GM18858 (cell line): ENCODE data around the gene DAZAP1.

ENCODE experiments used
- ATAC-seq: cut with Tn5 transposase; IDR thresholded peaks from one replicate; pipeline ENCODE4 v1.9.1; 2021; ENCODE audit not compliant: unreplicated experiment

The DAZAP1 gene

DNA sequence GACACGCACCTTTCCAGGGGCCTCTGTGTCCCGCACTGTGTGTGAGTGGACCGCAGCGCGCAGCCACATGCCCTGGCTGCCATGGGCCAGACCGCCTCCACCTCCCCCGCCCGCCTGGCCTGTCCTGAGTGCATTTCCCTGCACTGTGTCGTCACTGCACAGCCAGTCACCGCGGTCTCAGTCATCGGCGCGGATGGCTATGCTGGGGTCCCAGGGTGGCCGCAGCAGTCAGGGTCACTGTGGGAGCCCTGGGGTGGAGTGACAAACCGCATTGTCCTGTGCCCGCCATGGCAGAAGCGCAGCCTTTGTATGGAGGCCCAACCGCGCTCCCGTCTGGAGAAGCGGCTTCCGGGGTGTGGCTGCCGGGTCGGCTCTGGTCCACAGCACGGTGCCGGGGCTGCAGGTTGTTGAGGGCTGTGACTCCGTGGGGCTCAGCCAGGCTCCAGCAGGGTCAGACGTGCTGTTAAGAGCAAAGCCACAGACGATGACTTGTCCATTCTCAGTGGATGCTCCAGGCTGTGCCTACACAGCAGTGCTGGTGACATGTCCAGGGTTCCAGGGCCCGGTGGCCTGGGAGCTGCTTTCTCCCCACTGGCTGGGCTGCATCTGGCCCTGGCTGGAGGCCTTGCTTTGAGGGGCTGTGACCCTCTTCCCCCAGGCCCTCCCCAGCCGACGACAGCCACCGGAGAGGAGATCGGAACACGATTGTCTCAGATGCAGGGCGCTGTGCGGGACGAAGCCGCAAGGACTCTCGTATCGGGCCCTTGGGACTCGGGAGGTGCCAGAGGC, 30.0 kb upstream of the DAZAP1 start:
- no peak for ATAC-seq

- no peak for ATAC-seq
These were observed 29.2 kb upstream of the DAZAP1 start for GRCh38 chr19:1377965-1378785.

DNA sequence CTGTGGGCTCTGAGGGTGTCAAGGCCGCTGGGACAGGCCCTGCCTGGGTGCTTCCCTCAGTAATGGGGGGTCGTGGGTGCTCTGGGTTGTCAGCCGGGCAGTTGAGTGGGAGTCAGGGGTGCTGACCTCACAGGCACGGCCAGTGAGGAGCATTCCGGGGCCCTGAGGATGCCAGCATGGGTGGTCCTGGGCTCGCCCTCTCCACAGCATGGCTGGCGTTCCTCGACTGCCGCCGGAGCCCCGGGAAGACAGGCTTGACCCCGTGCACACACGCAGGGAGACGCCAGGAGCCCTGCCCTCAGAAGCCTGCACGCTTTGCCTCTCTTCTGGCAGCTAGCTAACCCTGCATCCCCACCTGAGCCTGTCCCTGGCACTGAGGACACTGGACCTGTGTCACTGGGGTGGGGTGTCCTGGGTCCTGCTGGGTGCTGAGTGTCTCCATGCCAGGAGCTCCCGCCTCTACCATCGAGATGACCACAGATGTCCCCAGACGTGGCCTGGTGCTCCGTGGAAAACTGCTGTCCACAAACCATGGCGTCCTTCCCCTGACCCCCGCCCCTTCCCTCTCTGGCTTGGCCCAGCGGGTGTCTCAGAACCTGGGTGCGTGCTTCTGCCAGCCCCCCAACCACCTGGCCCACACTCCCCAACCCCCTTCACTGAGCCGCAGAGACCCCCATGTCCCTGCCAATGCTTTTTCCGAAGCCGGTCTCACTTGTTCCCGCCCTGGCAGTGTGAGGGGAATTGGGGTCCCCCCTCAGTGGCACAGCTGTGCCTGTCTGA, 28.1 kb upstream of the DAZAP1 start:
- no peak for ATAC-seq

- no peak for ATAC-seq
These were observed 27.4 kb upstream of the DAZAP1 start for GRCh38 chr19:1379961-1380489.

DNA sequence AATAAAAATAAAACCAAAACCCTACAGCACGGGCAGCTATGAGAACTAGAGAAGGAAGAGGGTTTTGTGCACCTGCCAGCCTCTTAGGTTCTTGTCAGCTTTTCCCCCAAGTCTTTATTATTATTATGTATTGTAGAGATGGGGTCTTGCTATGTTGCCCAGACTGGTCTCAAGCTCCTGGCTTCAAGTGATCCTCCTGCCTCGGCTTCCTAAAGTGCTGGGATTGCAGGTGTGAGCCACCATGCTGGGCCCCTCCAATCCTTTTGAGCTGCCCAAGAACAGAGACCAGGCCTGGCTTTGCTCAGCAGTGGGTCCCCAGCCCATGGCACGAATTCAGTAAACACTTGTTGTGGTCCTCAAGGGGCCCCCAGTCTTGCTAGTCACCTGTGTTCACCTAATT, 25.1 kb upstream of the DAZAP1 start:
- ATAC-seq = no peak

- ATAC-seq = no peak
These were observed 24.4 kb upstream of the DAZAP1 start for GRCh38 chr19:1383017-1383311.

- ATAC-seq = peak; percentile 52
These were observed 23.9 kb upstream of the DAZAP1 start, which contains the start of gene NDUFS7 for GRCh38 chr19:1383312-1384084. Gene NDUFS7 (plus strand): TSS chr19:1383907. CDS start chr19:1383927, 20 bp downstream.

DNA sequence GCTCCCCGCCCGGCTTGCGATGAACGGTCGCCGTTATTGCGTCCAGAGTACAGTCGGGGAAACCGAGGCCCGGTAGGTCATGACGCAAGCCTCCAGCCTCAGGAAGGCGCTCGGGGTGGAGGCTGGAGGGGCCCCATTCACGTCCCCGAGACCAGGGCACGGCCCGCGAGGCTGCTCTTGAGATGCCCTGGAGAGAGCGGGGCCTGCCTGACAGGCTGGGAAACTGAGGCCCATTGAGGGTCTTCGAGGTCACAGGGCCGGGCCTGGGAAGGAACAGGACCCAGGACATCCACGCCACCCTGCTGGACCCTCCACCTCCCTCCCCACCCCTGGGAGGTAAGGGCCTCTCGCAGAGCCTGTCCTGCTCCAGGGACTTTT, 23.3 kb upstream of the DAZAP1 start:
- ATAC-seq = no peak

DNA sequence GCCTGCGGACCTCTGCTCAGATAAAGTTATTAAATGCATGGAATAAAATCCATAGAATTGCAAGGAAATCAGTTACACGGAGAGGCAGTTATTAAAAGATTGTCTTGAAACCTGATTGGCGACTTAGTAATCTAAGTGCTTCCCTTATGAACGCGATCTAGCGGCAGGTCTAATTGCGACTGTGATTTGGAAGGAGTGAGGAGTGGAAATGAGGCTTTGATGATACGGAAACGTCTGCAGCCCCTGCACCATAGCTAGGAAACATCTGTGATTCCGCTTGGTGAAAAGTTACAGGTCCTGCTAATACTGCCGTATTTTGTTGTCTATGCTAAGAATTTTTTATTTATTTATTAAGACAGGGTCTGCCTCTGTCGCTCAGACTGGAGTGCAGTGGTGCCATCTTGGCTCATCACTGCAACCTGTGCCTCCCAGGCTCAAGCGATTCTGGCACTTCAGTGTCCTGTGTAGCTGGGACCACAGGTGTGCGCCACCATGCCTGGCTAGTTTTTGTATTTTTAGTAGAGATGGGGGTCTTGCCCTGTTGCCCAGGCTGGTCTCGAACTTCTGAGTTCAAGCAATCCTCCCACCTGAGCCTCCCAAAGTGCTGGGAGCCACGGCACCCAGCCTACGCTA, 22.8 kb upstream of the DAZAP1 start:
- no peak for ATAC-seq

DNA sequence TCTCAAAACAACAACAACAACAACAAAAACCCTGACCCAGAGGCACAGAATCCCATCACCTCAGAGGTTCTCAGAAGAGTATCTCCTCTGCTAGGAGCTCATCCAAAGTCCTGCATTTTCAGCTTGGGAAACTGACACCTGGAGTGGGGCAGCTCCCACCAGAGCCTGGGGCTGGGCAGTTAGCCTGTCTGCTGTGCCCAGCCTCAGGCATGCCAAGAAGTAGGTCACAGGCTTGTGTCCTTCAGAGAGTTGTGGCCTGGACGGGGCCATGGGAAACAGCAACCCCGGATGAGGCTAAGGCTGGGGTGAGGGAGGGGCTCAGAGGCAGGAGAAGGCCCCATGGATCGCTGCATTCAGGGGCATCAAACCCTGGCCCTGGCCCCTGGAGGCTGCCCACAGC, 21.6 kb upstream of the DAZAP1 start:
- ATAC-seq = no peak

- ATAC-seq = no peak
These were observed 20.3 kb upstream of the DAZAP1 start for GRCh38 chr19:1386945-1387683.

GRCh38 chr19:1387684-1388636, 19.4 kb upstream of the DAZAP1 start:
- ATAC-seq = no peak

- no peak for ATAC-seq
These were observed 18.8 kb upstream of the DAZAP1 start for GRCh38 chr19:1388637-1389026.

DNA sequence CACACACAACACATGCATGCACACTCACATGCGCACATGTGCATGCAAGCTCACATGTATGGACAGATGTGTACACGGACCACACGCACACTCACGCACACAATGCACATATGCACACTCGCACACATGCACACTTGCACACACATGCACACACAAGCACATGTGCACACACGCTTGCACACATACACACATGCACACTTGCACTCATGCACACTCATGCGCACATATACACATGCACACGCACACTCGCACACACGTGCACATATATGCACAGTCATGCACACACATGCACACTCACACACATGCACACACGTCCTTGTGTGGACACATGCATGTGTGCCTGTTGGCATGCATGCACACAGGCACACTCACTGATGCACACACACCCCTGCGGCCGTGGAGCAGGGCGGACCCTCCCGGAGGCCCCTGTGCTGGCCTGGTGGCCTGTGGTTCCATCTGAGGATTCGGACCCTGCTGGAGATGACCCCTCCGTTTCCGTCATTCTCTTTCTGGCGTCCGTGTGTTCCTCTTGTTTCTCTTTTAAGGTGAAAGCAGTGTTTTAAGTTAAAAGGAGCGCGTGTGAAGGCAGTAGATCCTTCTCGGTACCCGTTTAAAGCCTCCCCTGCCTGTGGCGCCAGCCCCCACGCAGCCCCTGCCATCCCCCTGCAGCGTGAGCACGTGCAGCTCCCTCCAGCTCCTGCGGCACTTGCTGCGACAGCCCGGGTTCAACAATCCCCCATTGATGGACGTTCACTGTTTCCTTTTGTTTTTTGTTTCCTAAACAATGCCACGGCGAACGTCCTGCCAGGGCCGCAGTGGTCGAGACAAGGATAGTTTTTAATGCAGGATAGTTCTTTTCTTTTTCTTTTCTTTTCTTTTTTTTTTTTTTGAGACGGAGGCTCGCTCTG, 18.1 kb upstream of the DAZAP1 start:
- ATAC-seq = no peak

GRCh38 chr19:1390890-1391423, 16.4 kb upstream of the DAZAP1 start:
- no peak for ATAC-seq

- ATAC-seq = no peak
These were observed 15.0 kb upstream of the DAZAP1 start for GRCh38 chr19:1392407-1392806.

DNA sequence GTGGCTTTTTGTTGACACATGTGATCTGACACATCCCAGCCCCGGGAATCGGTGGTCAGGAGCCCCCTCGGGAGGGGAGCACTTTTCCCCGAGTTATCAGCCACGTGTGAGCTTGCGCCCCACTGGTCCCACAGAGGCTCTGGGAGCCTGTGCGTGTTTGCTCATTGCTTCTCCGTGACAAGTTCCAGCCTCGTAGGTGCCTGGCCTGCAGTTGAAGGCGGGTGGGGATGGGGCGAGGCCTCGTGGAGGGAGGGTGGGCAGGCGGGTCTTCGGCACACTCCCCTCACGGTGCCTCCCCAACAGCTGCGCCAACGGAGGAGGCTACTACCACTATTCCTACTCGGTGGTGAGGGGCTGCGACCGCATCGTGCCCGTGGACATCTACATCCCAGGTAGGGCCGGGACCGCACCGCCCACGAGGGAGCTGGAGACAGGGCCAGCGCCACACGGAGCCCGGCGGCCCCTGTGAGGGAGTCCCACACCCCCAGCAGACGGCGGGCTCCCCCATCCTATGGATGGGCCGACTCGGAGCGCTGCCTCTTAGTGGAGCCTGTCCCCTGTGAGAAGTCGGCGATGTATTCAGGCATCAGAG, 14.4 kb upstream of the DAZAP1 start:
- no peak for ATAC-seq
